GM23338 (cell line): ENCODE results near the gene GPX1. TPM values are rescaled to one million over a fixed set of nuclear protein-coding genes. Genes with fewer than 3 reads are reported as not detected.

Experiments
- ATAC-seq: fragments of 200-7000 bp; cut with Tn5 transposase; 3 replicates; pipeline ENCODE4 v1.9.1; 2020
- DNase-seq: peaks from one replicate; pipeline ENCODE4 v3.0.0-alpha.2; 2015; ENCODE audit warnings: low spot score
- H2AFZ ChIP-seq: fragments of 200-600 bp; sonication (generic); 2 replicates; pipeline ENCODE4 v1.8.0; 2016; ENCODE audit warnings: antibody characterized with exemption, mild to moderate bottlenecking, moderate library complexity
- H3F3A ChIP-seq: fragments of 200-600 bp; sonication (generic); replicated peaks from 2 replicates; pipeline ENCODE4 v1.8.0; 2017; ENCODE audit warnings: antibody characterized with exemption, mixed run types, low read depth
- H3K27ac ChIP-seq: fragments of 200-600 bp; sonication (generic); 2 replicates; pipeline ENCODE4 v1.6.1; 2016; ENCODE audit warnings: low read depth
- H3K27me3 ChIP-seq: fragments of 200-600 bp; sonication (generic); 2 replicates; pipeline ENCODE4 v1.8.0; 2016; ENCODE audit warnings: mild to moderate bottlenecking, mixed run types, moderate library complexity; ENCODE audit not compliant: insufficient read depth
- H3K36me3 ChIP-seq: fragments of 200-600 bp; sonication (generic); 2 replicates; pipeline ENCODE4 v1.8.0; 2016; ENCODE audit warnings: mild to moderate bottlenecking; ENCODE audit not compliant: insufficient read depth
- H3K4me1 ChIP-seq: fragments of 200-600 bp; sonication (generic); 2 replicates; pipeline ENCODE4 v1.8.0; 2016; ENCODE audit warnings: mild to moderate bottlenecking, moderate library complexity; ENCODE audit not compliant: insufficient read depth
- H3K4me2 ChIP-seq: fragments of 200-600 bp; sonication (generic); 2 replicates; pipeline ENCODE4 v1.7.1; 2017; ENCODE audit warnings: mixed run types
- H3K4me3 ChIP-seq: fragments of 200-600 bp; sonication (generic); 2 replicates; pipeline ENCODE4 v1.6.1; 2016; ENCODE audit warnings: mixed run types
- H3K79me2 ChIP-seq: fragments of 200-600 bp; sonication (generic); replicated peaks from 2 replicates; pipeline ENCODE4 v1.8.0; 2017; ENCODE audit warnings: mild to moderate bottlenecking; ENCODE audit not compliant: insufficient read depth
- H3K9me2 ChIP-seq: fragments of 200-600 bp; sonication (generic); 2 replicates; pipeline ENCODE4 v1.8.0; 2017; ENCODE audit not compliant: insufficient read depth
- H4K20me1 ChIP-seq: fragments of 200-600 bp; sonication (generic); replicated peaks from 2 replicates; pipeline ENCODE4 v1.8.0; 2017; ENCODE audit warnings: mild to moderate bottlenecking; ENCODE audit not compliant: insufficient read depth
- H3K27ac Mint-ChIP-seq: 2 replicates; pipeline ENCODE4 v1.8.0; 2020; ENCODE audit warnings: inconsistent platforms, mild to moderate bottlenecking, moderate library complexity, mixed read lengths
- H3K27me3 Mint-ChIP-seq: 3 replicates; pipeline ENCODE4 v1.8.0; 2022; ENCODE audit warnings: low read depth, mild to moderate bottlenecking, moderate library complexity, mixed read lengths, inconsistent platforms; ENCODE audit not compliant: insufficient read depth, poor library complexity
- H3K36me3 Mint-ChIP-seq: 3 replicates; pipeline ENCODE4 v1.8.0; 2021; ENCODE audit warnings: low read depth, mild to moderate bottlenecking, inconsistent platforms, moderate library complexity, mixed read lengths
- H3K4me1 Mint-ChIP-seq: 3 replicates; pipeline ENCODE4 v1.8.0; 2020; ENCODE audit warnings: mild to moderate bottlenecking, inconsistent platforms, mixed read lengths
- H3K4me3 Mint-ChIP-seq: 3 replicates; pipeline ENCODE4 v1.8.0; 2021; ENCODE audit warnings: moderate library complexity, mild to moderate bottlenecking, inconsistent platforms, mixed read lengths
- H3K9me3 Mint-ChIP-seq: 3 replicates; pipeline ENCODE4 v1.8.0; 2020; ENCODE audit warnings: moderate library complexity, mild to moderate bottlenecking, inconsistent platforms, mixed read lengths
- CREB1 ChIP-seq: fragments of 250-450 bp; sonication (Bioruptor Pico); IDR thresholded peaks from 2 replicates; pipeline ENCODE4 v1.5.0; 2020; ENCODE audit warnings: low read depth, mild to moderate bottlenecking, moderate library complexity
- EZH2 ChIP-seq: fragments of 200-600 bp; sonication (generic); IDR thresholded peaks from one replicate; pipeline ENCODE4 v1.8.0; 2017; ENCODE audit warnings: antibody characterized with exemption, mild to moderate bottlenecking, low read depth; ENCODE audit not compliant: unreplicated experiment
- EZH2phosphoT487 ChIP-seq: fragments of 200-600 bp; sonication (generic); IDR thresholded peaks from one replicate; pipeline ENCODE4 v1.8.1; 2018; ENCODE audit warnings: antibody characterized with exemption; ENCODE audit not compliant: unreplicated experiment
- JUNB ChIP-seq: IDR thresholded peaks from one replicate; pipeline ENCODE4 v1.6.1; 2016; ENCODE audit warnings: antibody characterized with exemption; ENCODE audit not compliant: unreplicated experiment
- NANOG ChIP-seq: IDR thresholded peaks from 2 replicates; pipeline ENCODE4 v1.6.1; 2016; ENCODE audit warnings: antibody characterized with exemption, borderline replicate concordance
- POLR2AphosphoS5 ChIP-seq: IDR thresholded peaks from 2 replicates; pipeline ENCODE4 v1.6.1; 2016; ENCODE audit warnings: antibody characterized with exemption, low read depth
- STAT1 ChIP-seq: IDR thresholded peaks from one replicate; pipeline ENCODE4 v1.6.1; 2016; ENCODE audit warnings: antibody characterized with exemption; ENCODE audit not compliant: unreplicated experiment
- ZNF114 ChIP-seq: fragments of 250-450 bp; sonication (Bioruptor Pico); IDR thresholded peaks from 2 replicates; pipeline ENCODE4 v1.5.0; 2020; ENCODE audit warnings: mild to moderate bottlenecking, moderate library complexity
- ZNF331 ChIP-seq: fragments of 250-450 bp; sonication (Bioruptor Pico); IDR thresholded peaks from 2 replicates; pipeline ENCODE4 v1.5.0; 2020; ENCODE audit warnings: low read depth, mild to moderate bottlenecking, moderate library complexity
- polyA plus RNA-seq: library from polyadenylated mRNA; unstranded; fragments of >200 nt; fragmentation: Nextera tagmentation; extraction: Ambion mirVana; gene quantifications from 2 replicates; pipeline ENCODE4 v1.2.1, GENCODE V29; 2016
- total RNA-seq: library from RNA; depleted of rRNA; stranded (reverse); fragments of >200 nt; shearing (Covaris generic); gene quantifications from 2 replicates; pipeline ENCODE4 v1.2.3, GENCODE V29; 2014
- TF ChIP-seq, protein P1 (sequence below): IDR thresholded peaks from one replicate; pipeline ENCODE4 v1.6.1; 2018; ENCODE audit warnings: antibody characterized with exemption; ENCODE audit not compliant: unreplicated experiment
- TF ChIP-seq, protein P2 (sequence below): fragments of 250-450 bp; sonication (Bioruptor Pico); IDR thresholded peaks from 2 replicates; pipeline ENCODE4 v1.5.0; 2020; ENCODE audit warnings: mild to moderate bottlenecking, moderate library complexity
- TF ChIP-seq, protein P3 (sequence below), 2 experiments: fragments of 200-600 bp in 1 of 2; sonication (generic) in 1 of 2; conservative IDR thresholded peaks; 2 replicates each; pipeline versions ENCODE4 v1.5.1 to v1.6.1; 2016 to 2017; ENCODE audit warnings: antibody characterized with exemption in 2 of 2, low read depth in 2 of 2, mild to moderate bottlenecking in 2 of 2, moderate library complexity in 1 of 2
- TF ChIP-seq, protein P4 (sequence below): IDR thresholded peaks from 2 replicates; pipeline ENCODE4 v1.6.1; 2016; ENCODE audit warnings: antibody characterized with exemption

GPX1 gene
- total and polyA plus RNA-seq, 2 experiments from 2014 or later, result 247 to 394 TPM

DNA sequence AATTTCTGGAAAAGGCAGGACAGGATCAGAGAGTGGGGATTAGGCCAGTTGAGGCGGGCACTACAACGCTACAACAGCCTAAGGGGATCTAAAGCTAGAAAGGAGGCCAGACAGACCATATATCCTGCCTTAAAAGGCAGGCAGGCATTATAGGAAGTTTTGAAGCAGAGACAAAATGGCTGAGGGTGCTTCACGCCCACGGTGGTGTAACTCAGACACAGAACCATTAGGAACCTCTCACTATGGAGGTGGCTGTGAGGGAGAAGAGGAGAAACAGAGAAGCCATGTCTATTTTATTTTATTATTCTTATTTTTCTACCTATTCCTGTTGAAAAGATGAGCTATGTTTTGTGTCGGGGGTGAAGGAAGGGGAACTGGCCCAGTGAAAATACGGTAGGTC, 16.2 kb downstream of the GPX1 start:
- H3K27ac ChIP-seq, result no peak overlapping the region
- H3K4me3 ChIP-seq, result no peak overlapping the region
- Mint-ChIP-seq H3K27me3 (peaks cover 3% of the 10 kb centered on the region), H3K36me3 (no peaks in the 10 kb centered on the region; the same call in 2 of the 3 replicates), H3K4me1 (peaks cover 13% of the 10 kb centered on the region; the same call in 2 of the 3 replicates), H3K4me3 (peak overlapping the region; percentile 8; the same call in 1 of the 3 replicates), H3K9me3 (no peaks in the 10 kb centered on the region; the same call in 2 of the 3 replicates), H3K27ac (no peak overlapping the region)
- H3F3A ChIP-seq, result peaks cover 14% of the 10 kb centered on the region; the same call in 1 of the 2 replicates
- H3K4me1 ChIP-seq, result 0 out of 2 replicates have a peak, but pooled peaks cover 8% of the 10 kb centered on the region
- H3K27me3 ChIP-seq, result no peaks in the 10 kb centered on the region
- H3K4me2 ChIP-seq, result no peak overlapping the region
- no peaks in the 10 kb centered on the region for H3K36me3 ChIP-seq
- DNase-seq (no peak), ATAC-seq (no peak)
- peaks cover 24% of the 10 kb centered on the region for H3K79me2 ChIP-seq
- no peaks in the 10 kb centered on the region for H3K9me2 ChIP-seq
- TF ChIP-seq, protein P1, sequence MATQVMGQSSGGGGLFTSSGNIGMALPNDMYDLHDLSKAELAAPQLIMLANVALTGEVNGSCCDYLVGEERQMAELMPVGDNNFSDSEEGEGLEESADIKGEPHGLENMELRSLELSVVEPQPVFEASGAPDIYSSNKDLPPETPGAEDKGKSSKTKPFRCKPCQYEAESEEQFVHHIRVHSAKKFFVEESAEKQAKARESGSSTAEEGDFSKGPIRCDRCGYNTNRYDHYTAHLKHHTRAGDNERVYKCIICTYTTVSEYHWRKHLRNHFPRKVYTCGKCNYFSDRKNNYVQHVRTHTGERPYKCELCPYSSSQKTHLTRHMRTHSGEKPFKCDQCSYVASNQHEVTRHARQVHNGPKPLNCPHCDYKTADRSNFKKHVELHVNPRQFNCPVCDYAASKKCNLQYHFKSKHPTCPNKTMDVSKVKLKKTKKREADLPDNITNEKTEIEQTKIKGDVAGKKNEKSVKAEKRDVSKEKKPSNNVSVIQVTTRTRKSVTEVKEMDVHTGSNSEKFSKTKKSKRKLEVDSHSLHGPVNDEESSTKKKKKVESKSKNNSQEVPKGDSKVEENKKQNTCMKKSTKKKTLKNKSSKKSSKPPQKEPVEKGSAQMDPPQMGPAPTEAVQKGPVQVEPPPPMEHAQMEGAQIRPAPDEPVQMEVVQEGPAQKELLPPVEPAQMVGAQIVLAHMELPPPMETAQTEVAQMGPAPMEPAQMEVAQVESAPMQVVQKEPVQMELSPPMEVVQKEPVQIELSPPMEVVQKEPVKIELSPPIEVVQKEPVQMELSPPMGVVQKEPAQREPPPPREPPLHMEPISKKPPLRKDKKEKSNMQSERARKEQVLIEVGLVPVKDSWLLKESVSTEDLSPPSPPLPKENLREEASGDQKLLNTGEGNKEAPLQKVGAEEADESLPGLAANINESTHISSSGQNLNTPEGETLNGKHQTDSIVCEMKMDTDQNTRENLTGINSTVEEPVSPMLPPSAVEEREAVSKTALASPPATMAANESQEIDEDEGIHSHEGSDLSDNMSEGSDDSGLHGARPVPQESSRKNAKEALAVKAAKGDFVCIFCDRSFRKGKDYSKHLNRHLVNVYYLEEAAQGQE, result no peak
- no peak for TF ChIP-seq STAT1
- TF ChIP-seq CREB1 (CRISPR knock-in tag), result no peak
- TF ChIP-seq, protein P2, sequence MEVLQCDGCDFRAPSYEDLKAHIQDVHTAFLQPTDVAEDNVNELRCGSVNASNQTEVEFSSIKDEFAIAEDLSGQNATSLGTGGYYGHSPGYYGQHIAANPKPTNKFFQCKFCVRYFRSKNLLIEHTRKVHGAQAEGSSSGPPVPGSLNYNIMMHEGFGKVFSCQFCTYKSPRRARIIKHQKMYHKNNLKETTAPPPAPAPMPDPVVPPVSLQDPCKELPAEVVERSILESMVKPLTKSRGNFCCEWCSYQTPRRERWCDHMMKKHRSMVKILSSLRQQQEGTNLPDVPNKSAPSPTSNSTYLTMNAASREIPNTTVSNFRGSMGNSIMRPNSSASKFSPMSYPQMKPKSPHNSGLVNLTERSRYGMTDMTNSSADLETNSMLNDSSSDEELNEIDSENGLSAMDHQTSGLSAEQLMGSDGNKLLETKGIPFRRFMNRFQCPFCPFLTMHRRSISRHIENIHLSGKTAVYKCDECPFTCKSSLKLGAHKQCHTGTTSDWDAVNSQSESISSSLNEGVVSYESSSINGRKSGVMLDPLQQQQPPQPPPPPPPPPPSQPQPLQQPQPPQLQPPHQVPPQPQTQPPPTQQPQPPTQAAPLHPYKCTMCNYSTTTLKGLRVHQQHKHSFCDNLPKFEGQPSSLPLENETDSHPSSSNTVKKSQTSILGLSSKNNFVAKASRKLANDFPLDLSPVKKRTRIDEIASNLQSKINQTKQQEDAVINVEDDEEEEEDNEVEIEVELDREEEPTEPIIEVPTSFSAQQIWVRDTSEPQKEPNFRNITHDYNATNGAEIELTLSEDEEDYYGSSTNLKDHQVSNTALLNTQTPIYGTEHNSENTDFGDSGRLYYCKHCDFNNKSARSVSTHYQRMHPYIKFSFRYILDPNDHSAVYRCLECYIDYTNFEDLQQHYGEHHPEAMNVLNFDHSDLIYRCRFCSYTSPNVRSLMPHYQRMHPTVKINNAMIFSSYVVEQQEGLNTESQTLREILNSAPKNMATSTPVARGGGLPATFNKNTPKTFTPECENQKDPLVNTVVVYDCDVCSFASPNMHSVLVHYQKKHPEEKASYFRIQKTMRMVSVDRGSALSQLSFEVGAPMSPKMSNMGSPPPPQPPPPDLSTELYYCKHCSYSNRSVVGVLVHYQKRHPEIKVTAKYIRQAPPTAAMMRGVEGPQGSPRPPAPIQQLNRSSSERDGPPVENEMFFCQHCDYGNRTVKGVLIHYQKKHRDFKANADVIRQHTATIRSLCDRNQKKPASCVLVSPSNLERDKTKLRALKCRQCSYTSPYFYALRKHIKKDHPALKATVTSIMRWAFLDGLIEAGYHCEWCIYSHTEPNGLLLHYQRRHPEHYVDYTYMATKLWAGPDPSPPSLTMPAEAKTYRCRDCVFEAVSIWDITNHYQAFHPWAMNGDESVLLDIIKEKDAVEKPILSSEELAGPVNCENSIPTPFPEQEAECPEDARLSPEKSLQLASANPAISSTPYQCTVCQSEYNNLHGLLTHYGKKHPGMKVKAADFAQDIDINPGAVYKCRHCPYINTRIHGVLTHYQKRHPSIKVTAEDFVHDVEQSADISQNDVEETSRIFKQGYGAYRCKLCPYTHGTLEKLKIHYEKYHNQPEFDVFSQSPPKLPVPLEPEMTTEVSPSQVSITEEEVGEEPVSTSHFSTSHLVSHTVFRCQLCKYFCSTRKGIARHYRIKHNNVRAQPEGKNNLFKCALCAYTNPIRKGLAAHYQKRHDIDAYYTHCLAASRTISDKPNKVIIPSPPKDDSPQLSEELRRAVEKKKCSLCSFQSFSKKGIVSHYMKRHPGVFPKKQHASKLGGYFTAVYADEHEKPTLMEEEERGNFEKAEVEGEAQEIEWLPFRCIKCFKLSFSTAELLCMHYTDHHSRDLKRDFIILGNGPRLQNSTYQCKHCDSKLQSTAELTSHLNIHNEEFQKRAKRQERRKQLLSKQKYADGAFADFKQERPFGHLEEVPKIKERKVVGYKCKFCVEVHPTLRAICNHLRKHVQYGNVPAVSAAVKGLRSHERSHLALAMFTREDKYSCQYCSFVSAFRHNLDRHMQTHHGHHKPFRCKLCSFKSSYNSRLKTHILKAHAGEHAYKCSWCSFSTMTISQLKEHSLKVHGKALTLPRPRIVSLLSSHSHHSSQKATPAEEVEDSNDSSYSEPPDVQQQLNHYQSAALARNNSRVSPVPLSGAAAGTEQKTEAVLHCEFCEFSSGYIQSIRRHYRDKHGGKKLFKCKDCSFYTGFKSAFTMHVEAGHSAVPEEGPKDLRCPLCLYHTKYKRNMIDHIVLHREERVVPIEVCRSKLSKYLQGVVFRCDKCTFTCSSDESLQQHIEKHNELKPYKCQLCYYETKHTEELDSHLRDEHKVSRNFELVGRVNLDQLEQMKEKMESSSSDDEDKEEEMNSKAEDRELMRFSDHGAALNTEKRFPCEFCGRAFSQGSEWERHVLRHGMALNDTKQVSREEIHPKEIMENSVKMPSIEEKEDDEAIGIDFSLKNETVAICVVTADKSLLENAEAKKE (CRISPR knock-in tag), result no peak
- TF ChIP-seq JUNB, result no peak
- TF ChIP-seq, protein P3, sequence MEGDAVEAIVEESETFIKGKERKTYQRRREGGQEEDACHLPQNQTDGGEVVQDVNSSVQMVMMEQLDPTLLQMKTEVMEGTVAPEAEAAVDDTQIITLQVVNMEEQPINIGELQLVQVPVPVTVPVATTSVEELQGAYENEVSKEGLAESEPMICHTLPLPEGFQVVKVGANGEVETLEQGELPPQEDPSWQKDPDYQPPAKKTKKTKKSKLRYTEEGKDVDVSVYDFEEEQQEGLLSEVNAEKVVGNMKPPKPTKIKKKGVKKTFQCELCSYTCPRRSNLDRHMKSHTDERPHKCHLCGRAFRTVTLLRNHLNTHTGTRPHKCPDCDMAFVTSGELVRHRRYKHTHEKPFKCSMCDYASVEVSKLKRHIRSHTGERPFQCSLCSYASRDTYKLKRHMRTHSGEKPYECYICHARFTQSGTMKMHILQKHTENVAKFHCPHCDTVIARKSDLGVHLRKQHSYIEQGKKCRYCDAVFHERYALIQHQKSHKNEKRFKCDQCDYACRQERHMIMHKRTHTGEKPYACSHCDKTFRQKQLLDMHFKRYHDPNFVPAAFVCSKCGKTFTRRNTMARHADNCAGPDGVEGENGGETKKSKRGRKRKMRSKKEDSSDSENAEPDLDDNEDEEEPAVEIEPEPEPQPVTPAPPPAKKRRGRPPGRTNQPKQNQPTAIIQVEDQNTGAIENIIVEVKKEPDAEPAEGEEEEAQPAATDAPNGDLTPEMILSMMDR (conservative IDR thresholded peaks at IDR 0.05; ENCODE audit: low read depth in 2 of 2), result no peak
- TF ChIP-seq ZNF114 (CRISPR knock-in tag), result no peak
- TF ChIP-seq POLR2AphosphoS5, result no peak
- TF ChIP-seq NANOG, result no peak
- TF ChIP-seq ZNF331 (CRISPR knock-in tag), result no peak
- no peak for TF ChIP-seq EZH2
- TF ChIP-seq EZH2phosphoT487, result no peak
- TF ChIP-seq, protein P4, sequence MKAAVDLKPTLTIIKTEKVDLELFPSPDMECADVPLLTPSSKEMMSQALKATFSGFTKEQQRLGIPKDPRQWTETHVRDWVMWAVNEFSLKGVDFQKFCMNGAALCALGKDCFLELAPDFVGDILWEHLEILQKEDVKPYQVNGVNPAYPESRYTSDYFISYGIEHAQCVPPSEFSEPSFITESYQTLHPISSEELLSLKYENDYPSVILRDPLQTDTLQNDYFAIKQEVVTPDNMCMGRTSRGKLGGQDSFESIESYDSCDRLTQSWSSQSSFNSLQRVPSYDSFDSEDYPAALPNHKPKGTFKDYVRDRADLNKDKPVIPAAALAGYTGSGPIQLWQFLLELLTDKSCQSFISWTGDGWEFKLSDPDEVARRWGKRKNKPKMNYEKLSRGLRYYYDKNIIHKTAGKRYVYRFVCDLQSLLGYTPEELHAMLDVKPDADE, result no peak
- H2AFZ ChIP-seq, result no peak overlapping the region
- H4K20me1 ChIP-seq, result no peaks in the 10 kb centered on the region
